Vagina (tissue), 2 donors: ENCODE results near the gene IRX5.

Experiments
- CTCF ChIP-seq, 3 experiments: fragments of 450-650 bp in 2 of 3; fragments of 200-600 bp in 1 of 3; sonication (generic) in 1 of 3; IDR thresholded peaks; one replicate each; pipeline ENCODE4 v1.5.1; 2017 to 2019; ENCODE audit warnings: antibody characterized with exemption in 3 of 3, mild to moderate bottlenecking in 2 of 3, moderate library complexity in 2 of 3
- POLR2A ChIP-seq, 2 donors: fragments of 450-650 bp; IDR thresholded peaks; one replicate each; pipeline ENCODE4 v1.6.1; 2017; ENCODE audit warnings: antibody characterized with exemption in 2 of 2, mild to moderate bottlenecking in 2 of 2, moderate library complexity in 2 of 2
- POLR2AphosphoS5 ChIP-seq, 2 donors: sonication (generic); formaldehyde crosslinking; IDR thresholded peaks; one replicate each; pipeline ENCODE4 v1.9.0; 2017; ENCODE audit warnings: antibody characterized with exemption in 2 of 2, mild to moderate bottlenecking in 2 of 2, low read depth in 1 of 2; ENCODE audit not compliant: insufficient read depth in 1 of 2

- TF ChIP-seq CTCF (IDR thresholded peaks at IDR 0.05) (no peak), POLR2A (IDR thresholded peaks at IDR 0.05) (no peak), POLR2AphosphoS5 (IDR thresholded peaks at IDR 0.05; ENCODE audit: insufficient read depth in 1 of 2, low read depth in 1 of 2) (no peak)
Observed at GRCh38 chr16:54953461-54953860, 22.8 kb downstream of the IRX5 start.
